GM18508 (cell line): Measurements from ENCODE around the gene ACTR5.
"Not testable (repeated sequence)": the region's sequence is repeated elsewhere in the genome, so short reads cannot be mapped to it uniquely, and the experiment has no call there.

Experiments used
- ATAC-seq: cut with Tn5 transposase; IDR thresholded peaks from one replicate; pipeline ENCODE4 v1.9.1; 2021; ENCODE audit warnings: moderate number of reproducible peaks; ENCODE audit not compliant: insufficient read depth, unreplicated experiment

Gene ACTR5

DNA sequence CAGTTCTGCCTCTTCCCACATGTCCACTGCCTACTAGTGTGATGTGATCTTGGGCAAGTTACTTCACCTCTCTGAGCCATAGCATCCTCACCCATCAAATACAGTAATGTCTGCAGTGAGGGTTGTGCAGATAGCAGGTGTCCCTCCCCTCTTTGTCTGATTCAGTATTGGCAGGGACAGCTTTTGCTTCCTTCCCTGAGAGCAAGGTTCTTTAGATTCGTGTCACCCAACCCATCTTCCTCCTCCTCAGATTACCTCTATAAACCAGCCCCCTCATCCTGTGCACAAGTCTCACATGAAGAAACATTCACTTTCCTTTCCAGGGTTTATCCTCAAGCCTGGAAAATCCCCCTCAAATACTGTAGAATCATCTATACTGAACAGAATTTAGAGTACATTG, 15.4 kb downstream of the ACTR5 start:
- ATAC-seq: no peak

- no peak for ATAC-seq
These were observed 16.5 kb downstream of the ACTR5 start for GRCh38 chr20:38764567-38765318.

DNA sequence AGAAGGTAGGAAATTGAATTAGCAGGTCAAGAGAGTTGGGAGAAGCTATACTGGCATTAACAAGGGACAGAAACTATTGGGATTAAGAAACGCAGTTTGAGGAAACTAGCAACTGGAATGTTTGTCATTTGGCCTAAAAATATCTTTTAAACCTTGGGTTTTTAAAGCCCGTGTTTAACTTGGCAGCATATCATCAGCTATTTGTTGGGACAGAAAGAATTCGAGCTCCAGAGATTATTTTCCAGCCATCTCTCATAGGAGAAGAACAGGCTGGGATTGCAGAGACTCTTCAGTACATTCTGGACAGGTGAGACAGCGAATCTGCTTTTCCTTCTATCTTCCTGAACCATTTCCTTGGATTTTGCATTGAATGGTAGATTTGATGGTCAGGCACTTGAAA, 17.8 kb downstream of the ACTR5 start:
- ATAC-seq: no peak

DNA sequence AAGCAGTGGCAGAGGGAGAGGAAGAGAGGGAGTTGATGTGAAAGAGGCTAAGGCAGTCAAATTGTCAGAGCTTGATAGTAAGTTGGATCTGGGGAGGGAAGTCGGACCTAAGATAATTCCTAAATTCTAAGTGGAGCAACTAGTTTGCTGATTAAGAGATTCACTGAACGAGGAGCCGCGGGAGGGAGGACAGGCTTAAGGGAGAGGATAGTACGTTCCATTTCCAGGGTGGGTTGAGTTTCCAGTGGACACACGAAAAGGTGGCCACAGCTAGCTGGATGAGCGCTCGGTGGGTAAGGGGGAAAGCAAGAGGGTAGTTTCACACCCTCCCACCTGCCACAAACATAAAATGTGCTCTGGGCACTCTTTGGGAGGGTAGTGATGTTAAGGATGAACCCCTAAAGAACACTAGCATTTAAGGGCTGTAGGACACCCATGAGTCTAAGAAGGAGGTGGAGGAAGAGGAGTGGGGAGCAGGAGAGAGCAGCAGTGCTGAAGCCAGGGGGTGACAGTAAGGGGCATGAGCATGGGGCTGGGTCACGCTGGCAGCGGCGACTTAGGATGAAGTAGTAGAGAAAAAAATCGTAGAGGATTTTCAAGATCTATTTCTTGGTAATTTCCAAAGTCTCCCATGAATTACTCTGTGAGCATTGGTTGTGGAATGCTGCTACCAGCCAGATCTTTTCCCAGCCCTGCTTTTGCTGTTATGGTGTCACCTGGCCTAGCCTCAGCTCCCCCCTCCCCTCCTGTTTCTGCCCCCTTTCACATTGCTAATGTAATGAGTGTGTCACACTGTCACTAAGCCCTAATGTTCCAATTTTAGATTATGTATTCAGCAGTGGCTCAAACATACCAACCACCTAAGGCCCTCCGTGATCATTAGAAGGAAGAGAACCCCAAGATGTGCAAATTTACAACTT, 21.4 kb downstream of the ACTR5 start:
- no peak for ATAC-seq

- no peak for ATAC-seq
These were observed 22.3 kb downstream of the ACTR5 start for GRCh38 chr20:38770546-38770945.

DNA sequence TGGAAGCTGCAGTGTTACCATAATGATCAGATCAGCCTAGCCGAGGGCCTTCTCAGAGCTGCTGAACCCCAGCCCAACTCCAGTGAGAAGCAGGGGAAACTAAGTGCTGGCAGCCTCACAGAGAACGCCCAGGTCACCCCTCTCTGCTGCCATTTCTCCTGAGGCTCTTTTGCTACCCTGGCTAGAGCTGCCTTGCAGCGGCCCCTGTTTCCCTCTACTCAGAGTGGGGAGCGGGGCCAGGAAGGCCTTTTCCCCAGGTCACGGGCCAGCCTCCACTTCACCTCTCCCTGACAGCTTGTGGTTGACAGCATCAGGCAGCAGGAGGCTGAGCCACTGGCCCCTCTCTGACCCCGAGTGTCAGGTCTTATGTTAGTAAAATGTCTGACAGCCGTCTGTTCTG, 22.7 kb downstream of the ACTR5 start:
- ATAC-seq: no peak

DNA sequence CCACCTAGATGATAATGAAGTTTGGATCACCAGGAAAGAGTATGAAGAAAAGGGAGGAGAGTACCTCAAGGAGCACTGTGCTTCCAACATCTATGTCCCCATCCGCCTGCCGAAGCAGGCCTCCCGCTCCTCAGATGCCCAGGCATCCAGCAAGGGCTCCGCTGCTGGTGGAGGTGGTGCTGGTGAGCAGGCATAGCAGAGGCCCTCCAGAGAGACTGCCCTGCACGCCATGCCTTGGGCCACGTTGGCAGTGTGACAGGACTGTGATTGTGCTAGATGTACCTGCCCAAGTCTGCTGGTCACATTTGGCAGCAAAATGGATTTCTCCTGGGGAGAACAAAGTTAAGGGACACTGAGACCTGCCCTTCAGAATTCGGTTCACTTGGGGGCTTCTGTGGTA, 23.4 kb downstream of the ACTR5 start:
- ATAC-seq: no peak

GRCh38 chr20:38774167-38774566, 25.9 kb downstream of the ACTR5 start:
- no peak for ATAC-seq

DNA sequence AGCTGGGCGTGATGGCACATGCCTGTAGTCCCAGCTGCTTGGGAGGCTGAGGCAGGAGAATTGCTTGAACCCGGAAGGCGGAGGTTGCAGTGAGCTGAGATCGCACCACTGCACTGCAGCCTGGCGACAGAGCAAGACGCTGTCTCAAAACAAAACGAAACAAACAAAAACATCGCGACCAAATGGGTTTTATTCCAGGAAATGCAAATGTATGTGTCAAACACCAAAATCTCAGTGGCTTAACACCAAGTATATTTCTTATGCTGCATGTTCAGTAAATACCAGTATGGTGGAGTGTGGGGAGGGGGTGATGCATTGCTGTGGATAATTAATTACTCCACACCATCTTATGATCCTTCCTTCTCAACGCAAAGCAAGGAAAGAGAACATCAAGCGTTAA, 28.1 kb downstream of the ACTR5 start:
- ATAC-seq: no peak

DNA sequence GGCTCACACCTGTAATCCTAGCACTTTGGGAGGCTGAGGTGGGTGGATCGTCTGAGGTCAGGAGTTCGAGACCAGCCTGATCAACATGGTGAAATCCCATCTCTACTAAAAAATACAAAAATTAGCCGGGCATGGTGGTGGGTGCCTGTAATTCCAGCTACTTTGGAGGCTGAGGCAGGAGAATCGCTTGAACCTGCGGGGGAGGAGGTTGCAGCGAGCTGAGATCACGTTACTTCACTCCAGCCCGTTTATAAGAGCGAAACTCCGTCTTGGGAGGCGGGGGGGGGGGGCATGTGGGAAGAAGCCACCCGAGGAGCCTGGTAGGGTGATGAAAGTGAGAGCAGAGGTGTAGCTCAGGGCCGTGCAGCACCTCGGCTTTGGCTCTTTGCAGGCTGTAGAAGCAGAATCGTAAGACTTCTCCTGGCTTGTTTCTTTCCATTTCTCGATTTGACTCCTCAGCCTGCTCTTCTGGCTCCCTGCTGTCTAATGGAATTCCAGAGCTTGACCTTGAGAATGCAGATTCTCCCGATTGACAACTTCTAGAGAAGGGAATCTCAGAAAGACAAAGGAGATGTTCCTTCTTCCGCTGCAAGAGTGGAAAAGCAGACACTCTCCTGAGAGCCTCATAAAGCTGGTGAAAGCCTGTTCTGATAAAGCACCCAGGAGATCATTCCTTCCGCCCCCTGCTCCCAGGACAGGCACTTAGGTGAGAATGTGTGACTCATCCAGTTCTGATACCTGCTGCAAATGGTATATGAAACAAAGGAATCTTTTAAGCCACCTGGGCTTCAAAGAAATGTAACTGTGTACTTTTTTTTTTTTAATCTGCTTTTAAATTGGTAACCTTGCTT, 31.2 kb downstream of the ACTR5 start:
- no peak for ATAC-seq

- no peak for ATAC-seq
These were observed 34.0 kb downstream of the ACTR5 start for GRCh38 chr20:38782275-38782674.

- no peak for ATAC-seq
These were observed 39.6 kb downstream of the ACTR5 start for GRCh38 chr20:38787870-38788269.

DNA sequence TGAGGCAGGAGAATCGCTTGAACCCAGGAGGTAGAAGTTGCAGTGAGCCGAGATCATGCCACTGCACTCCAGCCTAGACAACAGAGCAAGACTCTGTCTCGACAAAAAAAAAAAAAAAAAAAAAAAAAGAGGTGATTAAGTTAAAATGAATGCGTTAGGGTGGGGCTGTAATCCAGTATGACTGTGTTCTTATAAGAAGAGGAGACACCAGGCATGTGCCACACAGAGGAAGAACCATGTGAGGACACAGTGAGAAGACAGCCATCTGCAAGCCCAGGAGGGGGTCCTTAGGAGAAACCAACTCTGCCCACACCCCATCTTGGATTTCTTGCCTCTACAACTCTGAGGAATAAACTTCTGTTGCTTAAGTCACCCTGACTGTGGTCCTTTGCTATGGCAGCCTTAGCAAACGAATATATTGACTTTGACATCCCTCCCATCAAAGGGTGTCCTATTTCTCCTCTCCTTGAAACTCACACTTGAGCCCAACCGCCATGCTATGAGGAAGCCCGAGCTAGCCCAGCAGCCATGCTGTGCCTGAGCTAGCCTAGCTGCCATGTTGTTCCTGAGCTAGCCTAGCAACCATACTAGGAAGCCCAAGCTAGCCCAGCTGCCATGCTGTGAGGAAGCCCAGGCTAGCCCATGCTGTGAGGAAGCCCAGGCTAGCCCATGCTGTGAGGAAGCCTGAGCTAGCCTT, 41.4 kb downstream of the ACTR5 start:
- ATAC-seq: no peak

GRCh38 chr20:38790200-38791053, 42.2 kb downstream of the ACTR5 start:
- no peak for ATAC-seq

DNA sequence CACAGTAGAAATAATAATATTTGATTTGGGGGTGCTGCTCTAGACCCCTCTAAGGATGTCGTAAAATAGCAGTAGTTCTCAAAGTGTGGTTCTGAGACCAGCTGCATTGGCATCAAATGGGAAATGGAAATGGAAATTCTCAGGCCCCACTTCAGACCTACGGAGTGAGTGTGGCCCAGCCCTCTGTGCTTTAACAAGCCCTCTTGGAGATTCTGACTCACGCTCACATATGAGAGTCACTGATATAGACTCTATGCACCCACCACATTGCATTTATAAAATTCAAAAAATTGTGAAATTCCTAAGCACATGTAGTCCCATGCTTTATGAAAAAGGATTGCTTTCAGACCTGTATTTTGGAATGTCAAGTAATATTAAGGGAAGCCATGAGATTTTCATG, 43.0 kb downstream of the ACTR5 start:
- no peak for ATAC-seq

DNA sequence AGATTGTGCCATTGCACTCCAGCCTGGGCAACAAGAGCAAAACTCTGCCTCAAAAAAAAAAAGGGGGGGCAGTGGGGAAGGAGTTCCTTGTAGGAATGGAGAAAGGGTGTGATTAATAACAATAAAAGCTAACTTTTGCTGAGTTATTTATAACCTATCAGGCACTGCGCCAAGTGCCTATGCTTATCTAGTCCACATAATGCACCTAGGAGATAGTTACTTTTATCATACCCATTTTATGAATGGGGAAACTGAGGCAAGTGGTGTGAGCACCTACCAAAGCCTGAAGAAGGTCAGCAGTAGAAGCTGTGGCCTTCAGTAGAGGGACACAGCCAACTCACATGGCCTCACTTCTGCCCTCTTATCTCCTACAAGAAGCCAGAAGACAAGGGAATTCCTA, 43.7 kb downstream of the ACTR5 start:
- ATAC-seq: no peak

GRCh38 chr20:38794057-38794456, 45.8 kb downstream of the ACTR5 start:
- not testable (repeated sequence) for ATAC-seq

DNA sequence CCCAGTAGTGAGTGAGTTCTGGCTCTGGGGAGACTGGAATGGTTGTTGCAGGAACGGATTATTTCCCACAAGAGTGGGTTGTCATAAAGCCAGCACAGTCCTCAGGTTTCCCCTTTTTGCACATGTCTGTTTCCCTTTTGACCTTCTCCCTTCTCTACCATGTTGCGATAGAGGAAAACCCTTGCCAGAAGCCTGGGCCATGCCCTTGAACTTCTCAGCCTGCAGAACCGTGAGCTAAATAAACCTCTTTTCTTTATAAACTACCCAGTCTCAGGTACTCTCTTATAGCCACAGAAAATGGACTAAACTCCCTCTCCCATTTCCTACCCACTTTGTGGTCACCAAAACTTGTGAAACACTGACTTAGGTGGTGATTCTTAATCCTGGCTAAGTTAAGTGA, 50.0 kb downstream of the ACTR5 start:
- no peak for ATAC-seq

DNA sequence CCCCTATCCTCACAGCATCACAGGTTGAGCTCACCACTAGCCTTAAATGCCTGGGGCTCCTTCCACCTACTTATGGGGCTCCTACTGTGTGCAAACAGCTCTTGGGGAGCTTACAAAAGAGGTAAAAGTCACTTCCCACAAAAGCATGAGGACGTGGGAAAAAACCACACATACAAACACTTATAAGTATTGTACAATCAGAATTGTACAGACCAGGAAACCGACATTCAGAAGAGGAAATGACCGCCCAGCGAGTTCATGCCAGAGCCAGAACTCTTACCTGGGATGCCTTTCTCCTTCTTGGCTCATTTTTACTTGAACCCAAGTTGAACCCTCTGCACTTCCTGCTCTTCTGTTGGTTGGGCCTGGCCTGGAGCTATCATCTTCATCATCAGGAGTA, 50.9 kb downstream of the ACTR5 start:
- ATAC-seq: no peak
